Rectal smooth muscle tissue (tissue), 1 donor: ENCODE measurements around the gene CGB5.
"Not testable (repeated sequence)": the region's sequence is repeated elsewhere in the genome, so short reads cannot be mapped to it uniquely, and the experiment has no call there.

Experiments
- H3K27ac ChIP-seq: one replicate; pipeline ENCODE4 v1.7.0; 2013; ENCODE audit warnings: low read depth, low read length, inconsistent platforms
- H3K27me3 ChIP-seq: one replicate; pipeline ENCODE4 v1.7.0; 2013; ENCODE audit warnings: low read length; ENCODE audit not compliant: control insufficient read depth, insufficient read depth
- H3K36me3 ChIP-seq: one replicate; pipeline ENCODE4 v1.7.0; 2013; ENCODE audit warnings: low read length; ENCODE audit not compliant: control insufficient read depth, insufficient read depth
- H3K4me1 ChIP-seq: one replicate; pipeline ENCODE4 v1.7.0; 2013; ENCODE audit warnings: low read length; ENCODE audit not compliant: control insufficient read depth, insufficient read depth
- H3K4me3 ChIP-seq: one replicate; pipeline ENCODE4 v1.7.0; 2013; ENCODE audit warnings: low read length
- H3K9ac ChIP-seq: one replicate; pipeline ENCODE4 v1.7.0; 2013; ENCODE audit warnings: low read length

Gene CGB5

DNA sequence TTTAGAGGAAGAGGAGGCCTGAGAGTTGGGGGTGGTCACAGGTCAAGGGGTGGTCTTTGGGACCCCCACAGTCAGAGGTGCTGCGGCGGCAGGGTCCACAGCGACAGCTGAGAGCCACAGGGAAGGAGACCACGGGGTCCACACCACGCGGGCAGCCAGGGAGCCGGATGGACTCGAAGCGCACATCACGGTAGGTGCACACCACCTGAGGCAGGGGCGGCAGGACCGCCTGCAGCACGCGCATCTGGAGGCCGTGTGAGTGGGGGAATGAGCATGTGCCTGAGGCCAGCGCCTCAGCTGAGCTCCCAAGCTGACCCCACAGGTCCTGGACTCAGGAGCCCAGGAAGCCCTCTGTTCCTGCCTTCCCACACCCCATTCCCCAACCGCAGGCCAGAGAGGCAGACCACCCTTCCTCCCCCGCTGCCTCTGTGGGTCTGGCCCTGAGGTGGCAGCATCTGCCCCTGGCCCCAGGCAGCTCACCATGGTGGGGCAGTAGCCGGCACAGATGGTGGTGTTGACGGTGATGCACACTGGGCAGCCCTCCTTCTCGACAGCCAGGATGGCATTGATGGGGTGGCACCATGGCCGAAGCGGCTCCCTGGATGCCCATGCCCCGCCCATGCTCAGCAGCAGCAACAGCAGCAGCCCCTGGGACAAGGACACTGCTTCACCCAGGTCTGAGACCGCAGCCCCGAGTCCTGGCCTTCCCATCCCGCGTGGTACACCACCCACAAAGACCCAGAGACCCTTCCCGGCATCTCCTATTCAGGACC, 27.4 kb upstream of the CGB5 start:
- peaks cover 2% of the 10 kb centered on the region for H3K4me1 ChIP-seq
- H3K36me3 ChIP-seq, result peaks cover 15% of the 10 kb centered on the region
- H3K27ac ChIP-seq, result no peak overlapping the region
- peaks cover 16% of the 10 kb centered on the region for H3K27me3 ChIP-seq
- H3K9ac ChIP-seq, result no peak overlapping the region
- H3K4me3 ChIP-seq, result no peak overlapping the region

DNA sequence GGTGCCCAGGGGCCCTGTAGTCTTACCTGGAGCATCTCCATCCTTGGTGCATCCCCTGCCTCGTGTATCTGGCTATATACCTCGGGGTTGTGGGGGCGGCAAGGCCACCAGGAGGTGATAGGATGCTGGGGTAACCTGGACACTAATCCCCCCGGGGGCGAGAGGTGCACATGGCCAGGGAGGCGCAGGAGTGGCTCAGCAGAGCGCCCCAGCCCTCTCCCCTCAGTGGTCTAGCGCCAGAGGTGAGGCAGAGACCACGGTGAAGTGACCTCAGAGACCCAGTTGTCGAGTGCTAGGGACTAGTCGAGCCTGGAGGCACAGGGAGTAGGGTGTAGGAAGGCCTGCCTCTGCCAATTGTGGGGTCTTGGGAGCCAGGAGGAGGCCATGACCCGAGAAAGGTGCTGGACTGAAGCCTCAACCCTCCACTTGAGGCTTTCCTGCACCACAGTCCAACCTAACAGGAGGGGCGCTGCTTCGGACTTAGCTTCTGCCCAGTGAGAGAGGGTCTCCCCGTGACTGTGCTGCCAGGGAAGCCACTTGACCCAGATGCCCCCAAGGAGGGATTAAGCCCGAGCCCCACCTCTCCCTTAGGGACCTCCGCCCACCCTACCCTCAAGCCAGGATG, 26.5 kb upstream of the CGB5 start, which contains the start of gene LHB:
Gene LHB, minus strand, starts transcription at position 51 of the 625 bp plus-strand sequence. Its CDS starts 10 bp downstream, at position 41.
- H3K36me3 ChIP-seq, result peaks cover 13% of the 10 kb centered on the region
- H3K9ac ChIP-seq, result no peak within 1 kb of the TSS

GRCh38 chr19:49017666-49018351, 25.8 kb upstream of the CGB5 start:
- Histone ChIP-seq H3K27me3 (peaks cover 16% of the 10 kb centered on the region), H3K4me3 (peak overlapping the region; percentile 61), H3K4me1 (peaks cover 2% of the 10 kb centered on the region), H3K36me3 (peaks cover 13% of the 10 kb centered on the region), H3K27ac (no peak overlapping the region), H3K9ac (no peak overlapping the region)

More for the DNA sequence above, 26.5 kb upstream of the CGB5 start, which contains the start of gene LHB:
- Histone ChIP-seq H3K4me1 (peaks cover 2% of the 10 kb centered on the region), H3K27ac (no peak within 1 kb of the TSS), H3K27me3 (peaks cover 16% of the 10 kb centered on the region), H3K4me3 (peak within 1 kb of the TSS; percentile 61)

GRCh38 chr19:49018388-49019241, 25.0 kb upstream of the CGB5 start:
- Histone ChIP-seq H3K36me3 (peaks cover 13% of the 10 kb centered on the region), H3K4me3 (peak overlapping the region; percentile 61), H3K27me3 (peaks cover 16% of the 10 kb centered on the region)
- H3K9ac ChIP-seq, H3K27ac ChIP-seq, H3K4me1 ChIP-seq: not testable (repeated sequence)

- Histone ChIP-seq H3K36me3 (peaks cover 10% of the 10 kb centered on the region), H3K4me1 (peaks cover 2% of the 10 kb centered on the region), H3K27ac (no peak overlapping the region), H3K27me3 (peaks cover 16% of the 10 kb centered on the region), H3K4me3 (peak overlapping the region; percentile 61), H3K9ac (no peak overlapping the region)
Observed at GRCh38 chr19:49019242-49019932, 24.3 kb upstream of the CGB5 start.

DNA sequence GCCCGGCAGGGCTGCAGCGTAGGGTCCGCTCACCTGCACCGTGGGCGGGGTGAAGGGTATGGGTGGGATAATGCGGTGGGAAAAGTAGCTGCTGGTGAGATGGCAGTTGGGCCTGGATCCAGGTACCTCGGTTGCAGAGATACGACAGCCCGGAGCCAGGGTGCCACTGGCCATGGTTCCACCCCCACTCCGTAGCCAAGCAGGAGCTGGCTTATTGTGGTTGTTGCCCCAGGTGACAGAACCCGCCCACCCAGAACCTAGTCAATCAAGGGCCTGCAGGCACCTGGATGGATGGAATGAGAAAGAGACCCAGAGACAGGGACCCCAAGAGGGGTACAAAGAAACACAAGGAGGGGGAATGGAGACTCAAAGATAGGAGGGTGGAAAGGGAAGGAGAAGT, 23.3 kb upstream of the CGB5 start:
- Histone ChIP-seq H3K4me3 (no peak overlapping the region), H3K27me3 (peaks cover 16% of the 10 kb centered on the region), H3K4me1 (peaks cover 2% of the 10 kb centered on the region), H3K36me3 (peaks cover 3% of the 10 kb centered on the region), H3K9ac (no peak overlapping the region), H3K27ac (no peak overlapping the region)

DNA sequence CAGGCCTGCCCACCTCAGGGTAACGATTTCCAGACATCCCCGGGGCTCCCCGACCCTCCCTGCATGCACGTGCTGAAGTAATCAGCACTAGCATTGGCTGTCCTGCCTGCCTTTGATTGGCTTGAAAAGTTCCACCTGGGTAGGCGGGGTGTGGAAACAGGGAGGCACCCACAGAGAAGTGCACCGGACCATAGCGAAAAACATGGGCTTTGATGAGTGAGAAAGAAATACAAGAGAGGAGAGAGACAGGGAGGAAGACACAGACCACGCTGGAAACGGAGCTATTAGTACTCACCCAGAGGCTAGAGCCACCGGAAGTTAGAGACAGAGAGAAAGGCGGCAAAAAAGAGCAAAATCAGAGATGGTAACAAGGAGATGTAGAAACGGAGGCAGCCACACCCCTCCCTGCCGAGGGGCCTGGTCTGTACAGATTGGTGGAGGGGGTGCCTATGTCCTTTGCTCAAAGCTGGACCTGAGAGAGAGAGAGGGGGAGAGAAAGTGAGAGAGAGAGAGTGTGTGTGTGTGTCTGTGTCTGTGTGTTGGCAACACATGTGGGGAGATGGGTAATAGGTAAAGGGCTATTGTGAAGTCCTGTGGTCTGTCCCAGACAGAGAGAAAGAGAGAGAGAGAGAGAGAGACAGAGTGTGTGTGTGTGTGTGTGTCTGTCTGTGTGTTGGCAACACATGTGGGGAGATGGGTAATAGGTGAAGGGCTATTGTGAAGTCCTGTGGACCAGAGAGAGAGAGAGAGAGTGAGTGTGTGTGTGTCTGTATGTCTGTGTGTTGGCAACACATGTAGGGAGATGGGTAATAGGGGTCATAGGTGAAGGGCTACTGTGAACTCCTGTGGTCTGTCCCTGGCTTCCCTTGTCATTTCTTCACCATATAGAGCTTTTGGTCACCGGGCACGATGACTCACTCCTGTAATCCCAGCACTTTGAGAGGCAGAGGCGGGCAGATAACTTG, 22.4 kb upstream of the CGB5 start:
- H3K4me3 ChIP-seq, result no peak overlapping the region
- H3K27me3 ChIP-seq, result peaks cover 16% of the 10 kb centered on the region

GRCh38 chr19:49022116-49022515, 21.5 kb upstream of the CGB5 start:
- H3K36me3 ChIP-seq, result no peaks in the 10 kb centered on the region
- no peak overlapping the region for H3K9ac ChIP-seq
- H3K4me3 ChIP-seq, result no peak overlapping the region
- peaks cover 16% of the 10 kb centered on the region for H3K27me3 ChIP-seq
- peaks cover 2% of the 10 kb centered on the region for H3K4me1 ChIP-seq
- no peak overlapping the region for H3K27ac ChIP-seq

More for the DNA sequence above, 22.4 kb upstream of the CGB5 start:
- no peak overlapping the region for H3K27ac ChIP-seq
- H3K36me3 ChIP-seq, result no peaks in the 10 kb centered on the region
- peaks cover 2% of the 10 kb centered on the region for H3K4me1 ChIP-seq
- H3K9ac ChIP-seq, result no peak overlapping the region

DNA sequence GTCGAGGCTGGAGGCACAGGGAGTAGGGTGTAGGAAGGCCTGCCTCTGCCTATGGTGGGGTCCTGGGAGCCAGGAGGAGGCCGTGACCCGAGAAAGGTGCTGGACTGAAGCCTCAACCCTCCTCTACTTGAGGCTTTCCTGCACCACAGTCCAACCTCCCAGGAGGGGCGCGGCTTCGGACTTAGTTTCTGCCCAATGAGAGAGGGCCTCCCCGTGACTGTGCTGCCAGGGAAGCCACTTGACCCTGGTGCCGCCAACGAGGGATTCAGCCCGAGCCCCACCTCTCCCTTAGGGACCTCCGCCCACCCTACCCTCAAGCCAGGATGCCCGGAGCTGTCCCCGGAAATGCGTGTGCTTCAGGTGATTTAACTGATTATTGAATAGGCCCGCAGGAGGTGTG, 19.4 kb upstream of the CGB5 start, which contains the start of gene CGB3:
Gene CGB3, minus strand, starts transcription at position 101 of the 400 bp plus-strand sequence. CDS start 362 bp downstream, outside the sequence.
- not testable (repeated sequence) for H3K36me3 ChIP-seq, H3K4me3 ChIP-seq, H3K9ac ChIP-seq, H3K4me1 ChIP-seq, H3K27ac ChIP-seq
- H3K27me3 ChIP-seq, result peaks cover 13% of the 10 kb centered on the region

DNA sequence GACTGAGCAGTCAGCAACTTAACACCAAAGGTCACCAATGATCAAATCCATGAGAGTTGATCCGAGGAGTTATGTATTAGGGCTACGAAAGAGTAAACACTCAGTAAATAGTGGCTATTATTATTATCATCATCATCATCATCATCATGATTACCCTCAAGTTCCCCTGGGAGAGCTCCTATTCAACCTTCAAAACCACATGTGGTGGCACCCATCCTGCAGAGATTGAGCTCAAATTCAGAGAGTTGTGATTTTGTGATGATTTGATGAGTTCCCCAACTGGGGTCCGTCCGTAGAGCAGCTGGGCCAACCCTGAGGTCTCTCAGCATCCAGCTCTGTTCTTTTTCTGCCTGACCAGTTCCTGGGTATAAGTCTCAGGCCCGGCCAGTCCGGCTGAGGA, 18.6 kb upstream of the CGB5 start:
- not testable (repeated sequence) for H3K27me3 ChIP-seq, H3K9ac ChIP-seq, H3K36me3 ChIP-seq, H3K4me1 ChIP-seq, H3K27ac ChIP-seq, H3K4me3 ChIP-seq

GRCh38 chr19:49025599-49025998, 18.0 kb upstream of the CGB5 start:
- not testable (repeated sequence) for H3K4me3 ChIP-seq

More at GRCh38 chr19:49025599-49025998, 18.0 kb upstream of the CGB5 start:
- H3K36me3 ChIP-seq, H3K27me3 ChIP-seq, H3K27ac ChIP-seq, H3K4me1 ChIP-seq, H3K9ac ChIP-seq: not testable (repeated sequence)
